Loucy (cell line): Measurements from ENCODE around the gene IL21R.

Source experiments
- H2AFZ ChIP-seq: fragments of 200-600 bp; sonication (generic); 2 replicates; pipeline ENCODE4 v1.6.0; 2016; ENCODE audit warnings: antibody characterized with exemption, mild to moderate bottlenecking, low read length, moderate library complexity
- H3F3A ChIP-seq: fragments of 200-600 bp; 2 replicates; pipeline ENCODE4 v1.6.0; 2016; ENCODE audit warnings: antibody characterized with exemption, low read depth, mild to moderate bottlenecking
- H3K27me3 ChIP-seq: fragments of 200-600 bp; sonication (generic); 2 replicates; pipeline ENCODE4 v1.6.1; 2014; ENCODE audit warnings: low read length, mild to moderate bottlenecking; ENCODE audit not compliant: insufficient read depth, poor library complexity, severe bottlenecking
- H3K36me3 ChIP-seq: fragments of 200-600 bp; sonication (generic); 2 replicates; pipeline ENCODE4 v1.6.1; 2016; ENCODE audit warnings: low read length; ENCODE audit not compliant: insufficient read depth
- H3K4me1 ChIP-seq: fragments of 200-600 bp; sonication (generic); 2 replicates; pipeline ENCODE4 v1.5.1; 2014; ENCODE audit warnings: low read length, mild to moderate bottlenecking; ENCODE audit not compliant: insufficient read depth, poor library complexity, severe bottlenecking
- H3K4me2 ChIP-seq: fragments of 200-600 bp; sonication (generic); 2 replicates; pipeline ENCODE4 v1.6.0; 2014; ENCODE audit warnings: antibody characterized with exemption, low read length, low read depth, mild to moderate bottlenecking; ENCODE audit not compliant: poor library complexity, severe bottlenecking
- H3K4me3 ChIP-seq: fragments of 200-600 bp; sonication (generic); 2 replicates; pipeline ENCODE4 v1.5.1; 2014; ENCODE audit warnings: low read length, mild to moderate bottlenecking, mixed read lengths; ENCODE audit not compliant: poor library complexity, severe bottlenecking
- H3K79me2 ChIP-seq: fragments of 200-600 bp; sonication (generic); 2 replicates; pipeline ENCODE4 v1.6.1; 2014; ENCODE audit warnings: low read length; ENCODE audit not compliant: insufficient read depth
- H3K9ac ChIP-seq: fragments of 200-600 bp; sonication (generic); 2 replicates; pipeline ENCODE4 v1.6.0; 2014; ENCODE audit warnings: mild to moderate bottlenecking, low read depth, low read length, moderate library complexity; ENCODE audit not compliant: poor library complexity, severe bottlenecking
- H3K9me2 ChIP-seq: fragments of 200-600 bp; sonication (generic); replicated peaks from 2 replicates; pipeline ENCODE4 v1.6.1; 2016; ENCODE audit warnings: low read depth, low read length, mixed read lengths
- H3K9me3 ChIP-seq: fragments of 200-600 bp; sonication (generic); 2 replicates; pipeline ENCODE4 v1.6.1; 2014; ENCODE audit warnings: mild to moderate bottlenecking, antibody characterized with exemption, low read length, low read depth; ENCODE audit not compliant: insufficient read depth
- H4K20me1 ChIP-seq: fragments of 200-600 bp; sonication (generic); 2 replicates; pipeline ENCODE4 v1.6.0; 2014; ENCODE audit warnings: antibody characterized with exemption, low read length, mild to moderate bottlenecking; ENCODE audit not compliant: insufficient read depth, poor library complexity, severe bottlenecking
- EZH2phosphoT487 ChIP-seq: fragments of 200-600 bp; IDR thresholded peaks from 2 replicates; pipeline ENCODE4 v1.6.1; 2018; ENCODE audit warnings: antibody characterized with exemption, mild to moderate bottlenecking, moderate library complexity, borderline replicate concordance
- TF ChIP-seq, protein P1 (sequence below): fragments of 200-600 bp; sonication (generic); conservative IDR thresholded peaks from 2 replicates; pipeline ENCODE4 v1.5.1; 2014; ENCODE audit warnings: mild to moderate bottlenecking, antibody characterized with exemption, low read length

Gene IL21R

GRCh38 chr16:27458987-27459688, 57.2 kb downstream of the IL21R start:
- Histone ChIP-seq H3K36me3 (peaks cover 38% of the 10 kb centered on the region; the same call in 1 of the 2 replicates), H3K4me1 (peaks cover 17% of the 10 kb centered on the region), H3K79me2 (no peaks in the 10 kb centered on the region), H3K9me3 (no peaks in the 10 kb centered on the region), H3K4me3 (no peak overlapping the region), H3K9me2 (no peaks in the 10 kb centered on the region), H4K20me1 (no peaks in the 10 kb centered on the region), H3F3A (no peaks in the 10 kb centered on the region), H2AFZ (no peak overlapping the region), H3K4me2 (no peak overlapping the region), H3K27me3 (no peaks in the 10 kb centered on the region), H3K9ac (no peak overlapping the region)
- TF ChIP-seq, protein P1, sequence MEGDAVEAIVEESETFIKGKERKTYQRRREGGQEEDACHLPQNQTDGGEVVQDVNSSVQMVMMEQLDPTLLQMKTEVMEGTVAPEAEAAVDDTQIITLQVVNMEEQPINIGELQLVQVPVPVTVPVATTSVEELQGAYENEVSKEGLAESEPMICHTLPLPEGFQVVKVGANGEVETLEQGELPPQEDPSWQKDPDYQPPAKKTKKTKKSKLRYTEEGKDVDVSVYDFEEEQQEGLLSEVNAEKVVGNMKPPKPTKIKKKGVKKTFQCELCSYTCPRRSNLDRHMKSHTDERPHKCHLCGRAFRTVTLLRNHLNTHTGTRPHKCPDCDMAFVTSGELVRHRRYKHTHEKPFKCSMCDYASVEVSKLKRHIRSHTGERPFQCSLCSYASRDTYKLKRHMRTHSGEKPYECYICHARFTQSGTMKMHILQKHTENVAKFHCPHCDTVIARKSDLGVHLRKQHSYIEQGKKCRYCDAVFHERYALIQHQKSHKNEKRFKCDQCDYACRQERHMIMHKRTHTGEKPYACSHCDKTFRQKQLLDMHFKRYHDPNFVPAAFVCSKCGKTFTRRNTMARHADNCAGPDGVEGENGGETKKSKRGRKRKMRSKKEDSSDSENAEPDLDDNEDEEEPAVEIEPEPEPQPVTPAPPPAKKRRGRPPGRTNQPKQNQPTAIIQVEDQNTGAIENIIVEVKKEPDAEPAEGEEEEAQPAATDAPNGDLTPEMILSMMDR: no peak
- no peak for TF ChIP-seq EZH2phosphoT487

GRCh38 chr16:27460213-27460612, 58.2 kb downstream of the IL21R start:
- TF ChIP-seq, protein P1: no peak
- no peak for TF ChIP-seq EZH2phosphoT487
- Histone ChIP-seq H3K9me2 (no peaks in the 10 kb centered on the region), H3K9me3 (no peaks in the 10 kb centered on the region), H3K36me3 (peaks cover 49% of the 10 kb centered on the region; the same call in 1 of the 2 replicates), H3F3A (no peaks in the 10 kb centered on the region), H2AFZ (no peak overlapping the region), H3K79me2 (no peaks in the 10 kb centered on the region), H3K4me2 (no peak overlapping the region), H3K4me3 (no peak overlapping the region), H3K9ac (no peak overlapping the region), H4K20me1 (no peaks in the 10 kb centered on the region), H3K4me1 (peaks cover 16% of the 10 kb centered on the region), H3K27me3 (no peaks in the 10 kb centered on the region)

- no peak for TF ChIP-seq EZH2phosphoT487
- TF ChIP-seq, protein P1: no peak
- H3K4me3 ChIP-seq: no peak overlapping the region
- H3K79me2 ChIP-seq: no peaks in the 10 kb centered on the region
- no peaks in the 10 kb centered on the region for H4K20me1 ChIP-seq
- H3K9ac ChIP-seq: no peak overlapping the region
- no peaks in the 10 kb centered on the region for H3K27me3 ChIP-seq
- no peaks in the 10 kb centered on the region for H3F3A ChIP-seq
- H3K4me1 ChIP-seq: peaks cover 10% of the 10 kb centered on the region
- no peak overlapping the region for H3K4me2 ChIP-seq
- H3K9me2 ChIP-seq: no peaks in the 10 kb centered on the region
- no peak overlapping the region for H2AFZ ChIP-seq
- no peaks in the 10 kb centered on the region for H3K9me3 ChIP-seq
- H3K36me3 ChIP-seq: peaks cover 56% of the 10 kb centered on the region; the same call in 1 of the 2 replicates
Observed at GRCh38 chr16:27460663-27461482, 58.9 kb downstream of the IL21R start.
